ENCODE measurements around the gene KRTAP5-5. TPM values are rescaled to one million over a fixed set of nuclear protein-coding genes. Genes with fewer than 3 reads are reported as not detected.

The KRTAP5-5 gene
- total and polyA plus RNA-seq, 5 experiments from 2014 or later, result not detected

- Mint-ChIP-seq H3K36me3 (no peaks in the 10 kb centered on the region), H3K27me3 (peaks cover 3 to 14% (median 9%) of the 10 kb centered on the region in 5 donors), H3K27ac (no peak overlapping the region), H3K4me1 (peaks cover 0 to 2% (median 0%) of the 10 kb centered on the region in 4 donors), H3K4me3 (no peak overlapping the region), H3K9me3 (no peaks in the 10 kb centered on the region)
- DNase-seq (no peak), ATAC-seq (no peak)
- POLR2A ChIA-PET, result no interaction called here
Measured at GRCh38 chr11:1647901-1648652, 18.5 kb downstream of the KRTAP5-5 start.

GRCh38 chr11:1648653-1649420 is 19.3 kb downstream of the KRTAP5-5 start:
- no peak overlapping the region for H3K4me3 Mint-ChIP-seq
- no peaks in the 10 kb centered on the region for H3K36me3 Mint-ChIP-seq
- DNase-seq (no peak), ATAC-seq (no peak)
- H3K27me3 Mint-ChIP-seq, result peaks cover 3 to 16% (median 11%) of the 10 kb centered on the region in 5 donors
- no peaks in the 10 kb centered on the region for H3K9me3 Mint-ChIP-seq
- POLR2A ChIA-PET, result no interaction called here
- H3K27ac Mint-ChIP-seq, result no peak overlapping the region
- peaks cover 0 to 2% (median 0%) of the 10 kb centered on the region in 4 donors for H3K4me1 Mint-ChIP-seq

- H3K27ac Mint-ChIP-seq, result no peak overlapping the region
- DNase-seq (no peak), ATAC-seq (no peak)
- peaks cover 2 to 18% (median 10%) of the 10 kb centered on the region in 5 donors for H3K27me3 Mint-ChIP-seq
- no peaks in the 10 kb centered on the region for H3K36me3 Mint-ChIP-seq
- POLR2A ChIA-PET, result no interaction called here
- H3K4me3 Mint-ChIP-seq, result no peak overlapping the region
- H3K9me3 Mint-ChIP-seq, result no peaks in the 10 kb centered on the region
- H3K4me1 Mint-ChIP-seq, result peaks cover 0 to 4% (median 0%) of the 10 kb centered on the region in 4 donors
Measured at GRCh38 chr11:1650034-1650917, 20.7 kb downstream of the KRTAP5-5 start.

GRCh38 chr11:1650918-1651262 is 21.3 kb downstream of the KRTAP5-5 start:
- Mint-ChIP-seq H3K27ac (peak overlapping the region in 1 of 10 donors; percentile 81), H3K4me3 (no peak overlapping the region), H3K27me3 (peaks cover 2 to 22% (median 10%) of the 10 kb centered on the region in 5 donors), H3K4me1 (peaks cover 0 to 4% (median 0%) of the 10 kb centered on the region in 4 donors), H3K36me3 (no peaks in the 10 kb centered on the region), H3K9me3 (no peaks in the 10 kb centered on the region)
- DNase-seq, result no peak
- ATAC-seq, result no peak
- POLR2A ChIA-PET, result no interaction called here

GRCh38 chr11:1651411-1651980 is 21.9 kb downstream of the KRTAP5-5 start:
- POLR2A ChIA-PET, result no interaction called here

GRCh38 chr11:1652026-1652425 is 22.5 kb downstream of the KRTAP5-5 start:
- H3K36me3 Mint-ChIP-seq, result no peaks in the 10 kb centered on the region
- ATAC-seq (no peak), DNase-seq (no peak)
- H3K4me3 Mint-ChIP-seq, result no peak overlapping the region
- H3K27ac Mint-ChIP-seq, result no peak overlapping the region
- POLR2A ChIA-PET, result interaction anchor here (1.3 to 1.4 kb wide), 2 partner anchors 42 to 181 kb away, joined by 3 to 6 read pairs; no protein-coding TSS in a partner anchor
- peaks cover 0 to 4% (median 0%) of the 10 kb centered on the region in 4 donors for H3K4me1 Mint-ChIP-seq
- peaks cover 2 to 27% (median 12%) of the 10 kb centered on the region in 5 donors for H3K27me3 Mint-ChIP-seq
- no peaks in the 10 kb centered on the region for H3K9me3 Mint-ChIP-seq

More at GRCh38 chr11:1651411-1651980, 21.9 kb downstream of the KRTAP5-5 start:
- H3K27ac Mint-ChIP-seq, result peak overlapping the region in 1 of 10 donors; percentile 81
- no peaks in the 10 kb centered on the region for H3K36me3 Mint-ChIP-seq
- no peak overlapping the region for H3K4me3 Mint-ChIP-seq
- peaks cover 2 to 26% (median 12%) of the 10 kb centered on the region in 5 donors for H3K27me3 Mint-ChIP-seq
- no peak for DNase-seq
- H3K4me1 Mint-ChIP-seq, result peaks cover 0 to 4% (median 0%) of the 10 kb centered on the region in 4 donors
- no peak for ATAC-seq
- H3K9me3 Mint-ChIP-seq, result no peaks in the 10 kb centered on the region

GRCh38 chr11:1652442-1652770 is 22.8 kb downstream of the KRTAP5-5 start:
- POLR2A ChIA-PET, result interaction anchor here (1.3 to 1.4 kb wide), 2 partner anchors 41 to 180 kb away, joined by 3 to 6 read pairs; no protein-coding TSS in a partner anchor
- H3K9me3 Mint-ChIP-seq, result no peaks in the 10 kb centered on the region
- no peak overlapping the region for H3K27ac Mint-ChIP-seq
- DNase-seq (no peak), ATAC-seq (no peak)
- no peaks in the 10 kb centered on the region for H3K36me3 Mint-ChIP-seq
- peaks cover 2 to 27% (median 9%) of the 10 kb centered on the region in 5 donors for H3K27me3 Mint-ChIP-seq
- H3K4me3 Mint-ChIP-seq, result no peak overlapping the region
- H3K4me1 Mint-ChIP-seq, result peaks cover 0 to 4% (median 0%) of the 10 kb centered on the region in 4 donors

GRCh38 chr11:1652771-1653540 is 23.4 kb downstream of the KRTAP5-5 start:
- POLR2A ChIA-PET, result interaction anchor here (0.6 to 1.4 kb wide), 3 partner anchors 38 to 180 kb away, joined by 3 to 6 read pairs (median 3); no protein-coding TSS in a partner anchor
- no peak overlapping the region for H3K4me3 Mint-ChIP-seq
- no peaks in the 10 kb centered on the region for H3K9me3 Mint-ChIP-seq
- peaks cover 0 to 4% (median 0%) of the 10 kb centered on the region in 4 donors for H3K4me1 Mint-ChIP-seq
- DNase-seq, result peak; percentile 62 to 85 (median 78)
- H3K36me3 Mint-ChIP-seq, result no peaks in the 10 kb centered on the region
- ATAC-seq, result peak; percentile 90 to 93
- H3K27me3 Mint-ChIP-seq, result peaks cover 2 to 31% (median 9%) of the 10 kb centered on the region in 5 donors
- no peak overlapping the region for H3K27ac Mint-ChIP-seq

GRCh38 chr11:1653541-1654387 is 24.2 kb downstream of the KRTAP5-5 start:
- H3K9me3 Mint-ChIP-seq, result no peaks in the 10 kb centered on the region
- H3K36me3 Mint-ChIP-seq, result no peaks in the 10 kb centered on the region
- peaks cover 2 to 34% (median 11%) of the 10 kb centered on the region in 5 donors for H3K27me3 Mint-ChIP-seq

GRCh38 chr11:1654388-1655167 is 25.0 kb downstream of the KRTAP5-5 start:
- peak overlapping the region in 1 of 10 donors; percentile 44 for H3K27ac Mint-ChIP-seq
- peaks cover 2 to 38% (median 16%) of the 10 kb centered on the region in 5 donors for H3K27me3 Mint-ChIP-seq
- H3K9me3 Mint-ChIP-seq, result no peaks in the 10 kb centered on the region
- POLR2A ChIA-PET, result no interaction called here
- peaks cover 5 to 8% (median 6%) of the 10 kb centered on the region in 4 donors for H3K4me1 Mint-ChIP-seq
- H3K4me3 Mint-ChIP-seq, result no peak overlapping the region
- no peak for DNase-seq
- ATAC-seq, result no peak
- no peaks in the 10 kb centered on the region for H3K36me3 Mint-ChIP-seq

More at GRCh38 chr11:1653541-1654387, 24.2 kb downstream of the KRTAP5-5 start:
- ATAC-seq, result no peak
- POLR2A ChIA-PET, result interaction anchor here (0.6 to 1.4 kb wide), 3 partner anchors 37 to 179 kb away, joined by 3 to 6 read pairs (median 3); no protein-coding TSS in a partner anchor
- Mint-ChIP-seq H3K27ac (no peak overlapping the region), H3K4me3 (no peak overlapping the region), H3K4me1 (peaks cover 0 to 4% (median 0%) of the 10 kb centered on the region in 4 donors)
- DNase-seq, result no peak

Measured in naive thymus-derived CD8-positive, alpha-beta T cell (primary cell).